NB4 (cell line): ENCODE results near the gene TRPM5.

Source experiments
- CTCF ChIP-seq: IDR thresholded peaks from one replicate; pipeline ENCODE4 v1.5.1; 2012; ENCODE audit warnings: low read depth, low read length
- POLR2A ChIP-seq: IDR thresholded peaks from 2 replicates; pipeline ENCODE4 v1.6.1; 2011; ENCODE audit warnings: mild to moderate bottlenecking; ENCODE audit not compliant: insufficient read length; ENCODE audit errors: extremely low read depth

GRCh38 chr11:2402890-2403645, 41.2 kb downstream of the TRPM5 start:
- TF ChIP-seq POLR2A, result no peak
- no peak for TF ChIP-seq CTCF
